A549 (cell line): ENCODE measurements around the gene COL1A1.

ENCODE experiments used
- CBX8 ChIP-seq: fragments of 200-600 bp; sonication (generic); IDR thresholded peaks from 2 replicates; pipeline ENCODE4 v1.6.1; 2016
- JUN ChIP-seq, 2 experiments: fragments of >200 bp; sonication (Bioruptor Twin); formaldehyde crosslinking; IDR thresholded peaks; 2 replicates in 1 of 2; 3 replicates in 1 of 2; pipeline ENCODE4 v1.6.1; 2016 to 2017
- TF ChIP-seq, protein P1 (sequence below): IDR thresholded peaks from 2 replicates; pipeline ENCODE4 v1.6.1; 2012; ENCODE audit warnings: low read depth, borderline replicate concordance

GRCh38 chr17:50201276-50201854 is at the start of gene COL1A1:
- TF ChIP-seq JUN (IDR thresholded peaks at IDR 0.05), result no peak
- TF ChIP-seq, protein P1, sequence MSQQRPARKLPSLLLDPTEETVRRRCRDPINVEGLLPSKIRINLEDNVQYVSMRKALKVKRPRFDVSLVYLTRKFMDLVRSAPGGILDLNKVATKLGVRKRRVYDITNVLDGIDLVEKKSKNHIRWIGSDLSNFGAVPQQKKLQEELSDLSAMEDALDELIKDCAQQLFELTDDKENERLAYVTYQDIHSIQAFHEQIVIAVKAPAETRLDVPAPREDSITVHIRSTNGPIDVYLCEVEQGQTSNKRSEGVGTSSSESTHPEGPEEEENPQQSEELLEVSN, result no peak
- no peak for TF ChIP-seq CBX8
